Glutamatergic neuron (in vitro differentiated cells): ENCODE data around the gene HDAC11. TPM values are rescaled to one million over a fixed set of nuclear protein-coding genes. Genes with fewer than 3 reads are reported as not detected.

Experiments
- DNase-seq: peaks from one replicate; pipeline ENCODE4 v3.0.0; 2022
- H3K27ac Mint-ChIP-seq: one replicate; pipeline ENCODE4 v1.8.0; 2020; ENCODE audit warnings: mild to moderate bottlenecking, mixed read lengths, inconsistent platforms; ENCODE audit not compliant: unreplicated experiment
- H3K27me3 Mint-ChIP-seq: one replicate; pipeline ENCODE4 v1.8.0; 2020; ENCODE audit warnings: mild to moderate bottlenecking, moderate library complexity, mixed read lengths, inconsistent platforms; ENCODE audit not compliant: unreplicated experiment
- H3K36me3 Mint-ChIP-seq: one replicate; pipeline ENCODE4 v1.8.0; 2020; ENCODE audit warnings: mild to moderate bottlenecking, mixed read lengths, inconsistent platforms; ENCODE audit not compliant: unreplicated experiment
- H3K4me1 Mint-ChIP-seq: one replicate; pipeline ENCODE4 v1.8.0; 2020; ENCODE audit warnings: mild to moderate bottlenecking, low read depth, mixed read lengths, inconsistent platforms; ENCODE audit not compliant: unreplicated experiment
- H3K4me3 Mint-ChIP-seq: one replicate; pipeline ENCODE4 v1.8.0; 2020; ENCODE audit warnings: mild to moderate bottlenecking, mixed read lengths, inconsistent platforms; ENCODE audit not compliant: unreplicated experiment
- H3K9me3 Mint-ChIP-seq: one replicate; pipeline ENCODE4 v1.8.0; 2020; ENCODE audit warnings: mild to moderate bottlenecking, moderate library complexity, mixed read lengths, inconsistent platforms; ENCODE audit not compliant: unreplicated experiment
- total RNA-seq: library from RNA; stranded (reverse); fragmentation: NEBNext Ultra II Directional; extraction: Animal tissue kit (Norgen Biotek cat#: 25700); gene quantifications from one replicate; pipeline ENCODE4 v1.2.1, GENCODE V29; 2021; ENCODE audit not compliant: unreplicated experiment
- TF ChIP-seq, protein P1 (sequence below): fragments of 200-600 bp; sonication (generic); IDR thresholded peaks from one replicate; pipeline ENCODE4 v1.5.0; 2021; ENCODE audit not compliant: partially characterized antibody, unreplicated experiment

The HDAC11 gene
- total RNA-seq, 1 donor from 2014 or later: 19.8 TPM

GRCh38 chr3:13545952-13546454 is 65.9 kb downstream of the HDAC11 start:
- Mint-ChIP-seq H3K27me3 (peaks cover 11% of the 10 kb centered on the region), H3K4me1 (peaks cover 18% of the 10 kb centered on the region)
- TF ChIP-seq, protein P1, sequence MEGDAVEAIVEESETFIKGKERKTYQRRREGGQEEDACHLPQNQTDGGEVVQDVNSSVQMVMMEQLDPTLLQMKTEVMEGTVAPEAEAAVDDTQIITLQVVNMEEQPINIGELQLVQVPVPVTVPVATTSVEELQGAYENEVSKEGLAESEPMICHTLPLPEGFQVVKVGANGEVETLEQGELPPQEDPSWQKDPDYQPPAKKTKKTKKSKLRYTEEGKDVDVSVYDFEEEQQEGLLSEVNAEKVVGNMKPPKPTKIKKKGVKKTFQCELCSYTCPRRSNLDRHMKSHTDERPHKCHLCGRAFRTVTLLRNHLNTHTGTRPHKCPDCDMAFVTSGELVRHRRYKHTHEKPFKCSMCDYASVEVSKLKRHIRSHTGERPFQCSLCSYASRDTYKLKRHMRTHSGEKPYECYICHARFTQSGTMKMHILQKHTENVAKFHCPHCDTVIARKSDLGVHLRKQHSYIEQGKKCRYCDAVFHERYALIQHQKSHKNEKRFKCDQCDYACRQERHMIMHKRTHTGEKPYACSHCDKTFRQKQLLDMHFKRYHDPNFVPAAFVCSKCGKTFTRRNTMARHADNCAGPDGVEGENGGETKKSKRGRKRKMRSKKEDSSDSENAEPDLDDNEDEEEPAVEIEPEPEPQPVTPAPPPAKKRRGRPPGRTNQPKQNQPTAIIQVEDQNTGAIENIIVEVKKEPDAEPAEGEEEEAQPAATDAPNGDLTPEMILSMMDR: no peak

DNA sequence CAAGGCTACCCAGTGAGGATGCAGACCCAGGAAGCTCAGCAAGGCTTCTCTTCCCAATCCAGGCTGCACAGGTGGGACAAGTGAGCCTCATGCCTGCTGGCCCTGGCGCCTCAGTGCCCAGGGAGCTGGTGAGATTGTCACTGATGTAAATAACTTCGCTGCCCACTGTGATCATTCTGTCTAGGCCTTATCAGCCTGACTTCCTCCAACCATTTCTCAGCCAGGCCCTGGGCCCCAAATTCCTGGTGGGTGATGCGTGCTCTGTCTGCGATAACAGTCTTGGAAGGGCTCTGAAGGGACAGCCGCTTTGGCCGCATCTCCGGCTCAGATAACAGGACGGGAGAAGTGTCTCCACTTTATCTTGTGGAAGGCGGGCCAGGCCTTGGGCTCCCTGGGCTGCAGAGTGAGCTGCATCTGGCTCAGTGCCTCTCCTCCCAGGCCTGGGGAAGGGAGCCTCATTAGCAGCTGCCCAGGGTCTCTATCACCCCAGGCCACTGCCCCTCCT is 66.6 kb downstream of the HDAC11 start:
- Mint-ChIP-seq H3K4me3 (no peak overlapping the region), H3K9me3 (peaks cover 7% of the 10 kb centered on the region), H3K27ac (no peak overlapping the region), H3K27me3 (peaks cover 9% of the 10 kb centered on the region), H3K4me1 (peaks cover 18% of the 10 kb centered on the region), H3K36me3 (peaks cover 5% of the 10 kb centered on the region)
- peak; percentile 55 for DNase-seq
- TF ChIP-seq, protein P1: no peak

More at GRCh38 chr3:13545952-13546454, 65.9 kb downstream of the HDAC11 start:
- peaks cover 7% of the 10 kb centered on the region for H3K9me3 Mint-ChIP-seq
- peaks cover 9% of the 10 kb centered on the region for H3K36me3 Mint-ChIP-seq
- no peak overlapping the region for H3K27ac Mint-ChIP-seq
- no peak overlapping the region for H3K4me3 Mint-ChIP-seq
- DNase-seq: no peak

GRCh38 chr3:13547591-13548371 is 67.7 kb downstream of the HDAC11 start:
- H3K27me3 Mint-ChIP-seq: peaks cover 13% of the 10 kb centered on the region
- H3K36me3 Mint-ChIP-seq: no peaks in the 10 kb centered on the region
- no peak overlapping the region for H3K27ac Mint-ChIP-seq
- peaks cover 8% of the 10 kb centered on the region for H3K9me3 Mint-ChIP-seq
- H3K4me1 Mint-ChIP-seq: peaks cover 18% of the 10 kb centered on the region
- TF ChIP-seq, protein P1: no peak
- no peak for DNase-seq
- peak overlapping the region; percentile 61 for H3K4me3 Mint-ChIP-seq

DNA sequence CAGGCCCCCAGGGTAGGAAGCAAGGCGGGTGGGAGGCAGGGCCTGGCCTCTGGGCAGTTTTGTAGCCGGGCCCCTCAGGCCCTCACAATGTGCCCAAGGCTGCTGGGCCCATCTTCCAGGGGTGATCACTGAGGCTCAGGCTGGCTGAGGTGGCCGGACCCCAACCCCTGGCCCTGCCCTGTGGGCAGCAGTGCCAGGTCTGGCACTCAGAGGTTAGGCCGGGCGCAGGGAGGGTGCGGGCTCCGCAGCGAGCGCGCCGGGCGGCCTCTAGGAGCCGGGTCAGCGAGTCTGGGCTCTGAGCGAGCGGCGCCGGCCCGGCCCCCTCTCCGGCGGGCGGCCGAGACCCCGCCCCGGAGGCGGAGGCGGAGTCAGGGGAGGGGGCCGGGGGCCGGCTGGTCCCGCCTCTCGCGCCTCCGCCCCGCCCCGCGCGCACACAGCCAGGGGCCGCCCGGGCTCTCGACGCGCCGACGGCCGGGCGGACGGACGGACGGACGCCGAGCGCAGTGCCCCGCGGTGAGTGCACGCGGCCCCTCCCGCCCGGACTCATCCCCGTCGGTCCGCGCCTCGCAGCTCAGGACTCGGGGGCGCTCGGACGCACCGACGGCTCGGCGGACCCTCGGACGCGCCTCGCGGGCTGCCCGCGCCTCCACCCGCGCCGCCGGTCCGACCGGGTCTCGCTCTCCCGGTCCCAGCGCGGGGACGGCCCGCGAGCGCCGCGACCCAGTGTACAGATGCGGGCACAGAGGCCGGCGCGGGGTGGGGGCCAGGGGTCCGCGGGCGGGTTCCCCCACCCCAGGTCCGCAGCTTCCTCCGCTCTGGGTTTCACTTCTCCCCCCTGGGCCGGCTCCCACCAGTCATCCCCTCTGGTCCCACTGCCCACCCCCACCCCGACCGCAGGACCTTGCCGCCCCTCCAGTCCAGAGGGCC is 68.9 kb downstream of the HDAC11 start, which contains the start of gene FBLN2:
Gene FBLN2 (plus strand): TSS at position 430 of the 927 bp plus-strand sequence. CDS start 21,231 bp downstream, outside the sequence.
- Mint-ChIP-seq H3K9me3 (peaks cover 9% of the 10 kb centered on the region), H3K27me3 (peaks cover 13% of the 10 kb centered on the region), H3K27ac (no peak within 1 kb of the TSS), H3K4me3 (peak within 1 kb of the TSS; percentile 61), H3K36me3 (no peaks in the 10 kb centered on the region), H3K4me1 (peaks cover 18% of the 10 kb centered on the region)
- peak; percentile 62 for DNase-seq
- TF ChIP-seq, protein P1: no peak
